Measurements from ENCODE around the gene E2F1.
"Not testable (repeated sequence)": the region's sequence is repeated elsewhere in the genome, so short reads cannot be mapped to it uniquely, and the experiment has no call there.

The E2F1 gene

DNA sequence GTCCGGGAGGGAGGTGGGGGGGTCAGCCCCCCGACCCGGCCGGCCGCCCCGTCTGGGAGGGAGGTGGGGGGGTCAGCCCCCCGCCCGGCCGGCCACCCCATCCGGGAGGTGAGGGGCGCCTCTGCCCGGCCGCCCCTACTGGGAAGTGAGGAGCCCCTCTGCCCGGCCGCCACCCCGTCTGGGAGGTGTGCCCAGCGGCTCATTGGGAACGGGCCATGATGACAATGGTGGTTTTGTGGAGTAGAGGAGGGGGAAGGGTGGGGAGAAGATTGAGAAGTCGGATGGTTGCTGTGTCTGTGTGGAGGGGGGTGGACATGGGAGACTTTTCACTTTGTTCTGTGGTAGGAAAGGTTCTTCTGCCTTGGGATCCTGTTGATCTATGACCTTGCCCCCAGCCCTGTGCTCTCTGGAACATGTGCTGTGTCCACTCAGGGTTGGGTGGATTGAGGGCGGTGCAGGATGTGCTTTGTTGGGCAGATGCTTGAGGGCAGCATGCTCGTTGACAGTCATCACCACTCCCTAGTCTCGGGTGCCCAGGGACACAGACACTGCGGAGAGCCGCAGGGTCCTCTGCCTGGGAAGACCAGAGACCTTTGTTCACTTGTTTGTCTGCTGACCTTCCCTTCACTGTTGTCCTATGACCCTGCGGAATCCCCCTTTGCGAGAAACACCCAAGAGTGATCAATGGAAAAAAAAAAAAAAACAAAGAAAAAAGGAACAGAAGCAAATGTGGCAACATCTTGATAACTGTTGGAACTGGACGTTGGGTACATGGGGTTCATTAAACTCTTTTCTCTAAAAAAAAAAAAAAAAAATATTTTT lies 15.7 kb upstream of the E2F1 start:
- no peak overlapping the region for H3K27ac ChIP-seq (ENCODE audit: low read depth, low read length)
- TF ChIP-seq, protein P1, sequence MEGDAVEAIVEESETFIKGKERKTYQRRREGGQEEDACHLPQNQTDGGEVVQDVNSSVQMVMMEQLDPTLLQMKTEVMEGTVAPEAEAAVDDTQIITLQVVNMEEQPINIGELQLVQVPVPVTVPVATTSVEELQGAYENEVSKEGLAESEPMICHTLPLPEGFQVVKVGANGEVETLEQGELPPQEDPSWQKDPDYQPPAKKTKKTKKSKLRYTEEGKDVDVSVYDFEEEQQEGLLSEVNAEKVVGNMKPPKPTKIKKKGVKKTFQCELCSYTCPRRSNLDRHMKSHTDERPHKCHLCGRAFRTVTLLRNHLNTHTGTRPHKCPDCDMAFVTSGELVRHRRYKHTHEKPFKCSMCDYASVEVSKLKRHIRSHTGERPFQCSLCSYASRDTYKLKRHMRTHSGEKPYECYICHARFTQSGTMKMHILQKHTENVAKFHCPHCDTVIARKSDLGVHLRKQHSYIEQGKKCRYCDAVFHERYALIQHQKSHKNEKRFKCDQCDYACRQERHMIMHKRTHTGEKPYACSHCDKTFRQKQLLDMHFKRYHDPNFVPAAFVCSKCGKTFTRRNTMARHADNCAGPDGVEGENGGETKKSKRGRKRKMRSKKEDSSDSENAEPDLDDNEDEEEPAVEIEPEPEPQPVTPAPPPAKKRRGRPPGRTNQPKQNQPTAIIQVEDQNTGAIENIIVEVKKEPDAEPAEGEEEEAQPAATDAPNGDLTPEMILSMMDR (IDR thresholded peaks at IDR 0.05; ENCODE audit: low read depth, low read length, poor library complexity, severe bottlenecking), result no peak
- no peak for TF ChIP-seq EZH2phosphoT487 (IDR thresholded peaks at IDR 0.05; ENCODE audit: borderline replicate concordance, low read length)
- H3K27me3 ChIP-seq (ENCODE audit: control insufficient read depth, low read length), result no peaks in the 10 kb centered on the region
- H3K9me3 ChIP-seq (ENCODE audit: control insufficient read depth, insufficient read depth, low read length), result no peaks in the 10 kb centered on the region
- no peak overlapping the region for H3K4me3 ChIP-seq (ENCODE audit: low read length)
- no peaks in the 10 kb centered on the region for H3K79me2 ChIP-seq (ENCODE audit: control insufficient read depth, low read length)
- H3K9me2 ChIP-seq (replicated peaks; ENCODE audit: control insufficient read depth, low read length), result no peaks in the 10 kb centered on the region
- H3K4me1 ChIP-seq (ENCODE audit: control insufficient read depth, low read length), result peaks cover 10% of the 10 kb centered on the region
- H3F3A ChIP-seq (ENCODE audit: control insufficient read depth, insufficient read depth), result no peaks in the 10 kb centered on the region
- H4K20me1 ChIP-seq (ENCODE audit: control insufficient read depth, insufficient read depth, low read depth, low read length), result no peaks in the 10 kb centered on the region
- H3K4me2 ChIP-seq (ENCODE audit: low read length), result no peak overlapping the region
- H3K36me3 ChIP-seq (ENCODE audit: control insufficient read depth, low read length), result no peaks in the 10 kb centered on the region

DNA sequence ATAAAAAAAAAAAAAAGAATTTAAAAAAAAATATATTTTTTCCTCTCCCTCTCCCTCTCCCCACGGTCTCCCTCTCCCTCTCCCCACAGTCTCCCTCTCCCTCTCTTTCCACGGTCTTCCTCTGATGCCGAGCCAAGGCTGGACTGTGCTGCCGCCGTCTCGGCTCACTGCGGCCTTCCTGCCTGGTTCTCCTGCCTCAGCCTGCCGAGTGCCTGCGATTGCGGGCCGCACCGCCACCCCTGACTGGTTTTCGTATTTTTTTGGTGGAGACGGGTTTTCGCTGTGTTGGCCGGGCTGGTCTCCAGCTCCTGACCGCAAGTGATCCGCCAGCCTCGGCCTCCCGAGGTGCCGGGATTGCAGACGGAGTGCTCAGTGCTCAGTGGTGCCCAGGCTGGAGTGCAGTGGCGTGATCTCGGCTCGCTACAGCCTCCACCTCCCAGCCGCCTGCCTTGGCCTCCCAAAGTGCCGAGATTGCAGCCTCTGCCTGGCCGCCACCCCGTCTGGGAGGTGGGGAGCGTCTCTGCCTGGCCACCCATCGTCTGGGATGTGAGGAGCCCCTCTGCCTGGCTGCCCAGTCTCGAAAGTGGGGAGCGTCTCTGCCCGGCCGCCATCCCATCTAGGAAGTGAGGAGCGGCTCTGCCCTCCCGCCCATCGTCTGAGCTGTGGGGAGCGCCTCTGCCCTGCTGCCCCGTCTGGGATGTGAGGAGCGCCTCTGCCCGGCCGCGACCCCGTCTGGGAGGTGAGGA lies 14.7 kb upstream of the E2F1 start:
- not testable (repeated sequence) for H3K27me3 ChIP-seq (ENCODE audit: control insufficient read depth, low read length); H3K4me2 ChIP-seq (ENCODE audit: low read length); H3K4me3 ChIP-seq (ENCODE audit: low read length); H3K36me3 ChIP-seq (ENCODE audit: control insufficient read depth, low read length); H4K20me1 ChIP-seq (ENCODE audit: control insufficient read depth, insufficient read depth, low read depth, low read length); H3K9me3 ChIP-seq (ENCODE audit: control insufficient read depth, insufficient read depth, low read length); H3K27ac ChIP-seq (ENCODE audit: low read depth, low read length); H3K4me1 ChIP-seq (ENCODE audit: control insufficient read depth, low read length); H3K9me2 ChIP-seq (replicated peaks; ENCODE audit: control insufficient read depth, low read length); H3F3A ChIP-seq (ENCODE audit: control insufficient read depth, insufficient read depth); H3K79me2 ChIP-seq (ENCODE audit: control insufficient read depth, low read length)

DNA sequence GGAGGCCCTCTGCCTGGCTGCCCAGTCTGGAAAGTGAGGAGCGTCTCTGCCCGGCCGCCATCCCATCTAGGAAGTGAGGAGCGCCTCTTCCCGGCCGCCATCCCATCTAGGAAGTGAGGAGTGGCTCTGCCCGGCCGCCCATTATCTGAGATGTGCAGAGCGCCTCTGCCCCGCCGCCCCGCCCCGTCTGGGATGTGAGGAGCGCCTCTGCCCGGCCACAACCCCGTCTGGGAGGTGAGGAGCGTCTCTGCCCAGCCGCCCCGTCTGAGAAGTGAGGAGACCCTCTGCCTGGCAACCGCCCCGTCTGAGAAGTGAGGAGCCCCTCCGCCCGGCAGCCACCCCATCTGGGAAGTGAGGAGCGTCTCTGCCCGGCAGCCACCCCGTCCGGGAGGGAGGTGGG lies 12.8 kb upstream of the E2F1 start:
- H3F3A ChIP-seq (ENCODE audit: control insufficient read depth, insufficient read depth); H4K20me1 ChIP-seq (ENCODE audit: control insufficient read depth, insufficient read depth, low read depth, low read length); H3K4me2 ChIP-seq (ENCODE audit: low read length); H3K4me3 ChIP-seq (ENCODE audit: low read length); H3K79me2 ChIP-seq (ENCODE audit: control insufficient read depth, low read length); H3K9me3 ChIP-seq (ENCODE audit: control insufficient read depth, insufficient read depth, low read length); H3K9me2 ChIP-seq (replicated peaks; ENCODE audit: control insufficient read depth, low read length); H3K27ac ChIP-seq (ENCODE audit: low read depth, low read length); H3K27me3 ChIP-seq (ENCODE audit: control insufficient read depth, low read length); H3K4me1 ChIP-seq (ENCODE audit: control insufficient read depth, low read length); H3K36me3 ChIP-seq (ENCODE audit: control insufficient read depth, low read length): not testable (repeated sequence)

DNA sequence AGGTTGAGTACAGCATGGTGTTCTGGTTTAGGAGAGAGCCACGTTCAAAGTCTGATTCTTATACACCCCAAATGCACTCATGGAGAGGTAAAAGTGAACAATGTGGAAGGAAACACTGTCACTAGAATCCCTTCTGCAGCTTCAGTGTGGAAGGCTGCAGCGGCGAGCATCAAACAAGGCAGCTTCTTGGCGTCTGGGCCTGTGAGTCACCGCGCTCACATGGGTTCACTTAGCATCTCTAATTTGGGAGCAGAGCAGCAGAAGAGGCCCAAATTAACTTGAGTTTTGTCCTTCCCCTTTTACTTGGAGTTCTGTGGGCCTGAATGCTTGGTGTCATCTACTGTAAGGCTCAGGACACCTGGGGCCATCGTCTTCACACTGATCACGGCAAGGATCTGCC lies 10.9 kb upstream of the E2F1 start:
- Histone ChIP-seq H3K4me2 (ENCODE audit: low read length) (no peak overlapping the region), H3F3A (ENCODE audit: control insufficient read depth, insufficient read depth) (no peaks in the 10 kb centered on the region), H3K4me3 (ENCODE audit: low read length) (no peak overlapping the region), H3K9me3 (ENCODE audit: control insufficient read depth, insufficient read depth, low read length) (no peaks in the 10 kb centered on the region), H3K9me2 (replicated peaks; ENCODE audit: control insufficient read depth, low read length) (no peaks in the 10 kb centered on the region), H3K27me3 (ENCODE audit: control insufficient read depth, low read length) (no peaks in the 10 kb centered on the region), H3K27ac (ENCODE audit: low read depth, low read length) (no peak overlapping the region), H4K20me1 (ENCODE audit: control insufficient read depth, insufficient read depth, low read depth, low read length) (no peaks in the 10 kb centered on the region), H3K36me3 (ENCODE audit: control insufficient read depth, low read length) (no peaks in the 10 kb centered on the region), H3K4me1 (ENCODE audit: control insufficient read depth, low read length) (no peaks in the 10 kb centered on the region), H3K79me2 (ENCODE audit: control insufficient read depth, low read length) (no peaks in the 10 kb centered on the region)
- TF ChIP-seq, protein P1 (IDR thresholded peaks at IDR 0.05; ENCODE audit: low read depth, low read length, poor library complexity, severe bottlenecking), result no peak
- TF ChIP-seq EZH2phosphoT487 (IDR thresholded peaks at IDR 0.05; ENCODE audit: borderline replicate concordance, low read length), result no peak

Measured in DOHH2 (cell line).